Dendritic cell treated with granulocyte-macrophage colony-stimulating factor and Interleukin-4, amounts not matched to agents 40 ng/mL and 50 ng/mL, for 4 days (primary cell): Measurements from ENCODE around the gene IGSF9.
"Not testable (repeated sequence)": the region's sequence is repeated elsewhere in the genome, so short reads cannot be mapped to it uniquely, and the experiment has no call there.

Experiments used
- H3K27ac Mint-ChIP-seq: one replicate; pipeline ENCODE4 v1.8.0; 2022; ENCODE audit warnings: mild to moderate bottlenecking, mixed read lengths
- H3K27me3 Mint-ChIP-seq: one replicate; pipeline ENCODE4 v1.8.0; 2022; ENCODE audit warnings: mild to moderate bottlenecking, mixed read lengths
- H3K36me3 Mint-ChIP-seq: one replicate; pipeline ENCODE4 v1.8.0; 2022; ENCODE audit warnings: low read depth, mixed read lengths
- H3K4me1 Mint-ChIP-seq: one replicate; pipeline ENCODE4 v1.8.0; 2022; ENCODE audit warnings: low read depth, mixed read lengths
- H3K4me3 Mint-ChIP-seq: one replicate; pipeline ENCODE4 v1.8.0; 2022; ENCODE audit warnings: mild to moderate bottlenecking, moderate library complexity, mixed read lengths
- H3K9me3 Mint-ChIP-seq: one replicate; pipeline ENCODE4 v1.8.0; 2022; ENCODE audit warnings: mixed read lengths
- intact Hi-C: fragments of 100-400 bp; cut with micrococcal nuclease; formaldehyde crosslinking; loops from one replicate; pipeline ENCODE4 v1.15.0; 2022

IGSF9 gene

DNA sequence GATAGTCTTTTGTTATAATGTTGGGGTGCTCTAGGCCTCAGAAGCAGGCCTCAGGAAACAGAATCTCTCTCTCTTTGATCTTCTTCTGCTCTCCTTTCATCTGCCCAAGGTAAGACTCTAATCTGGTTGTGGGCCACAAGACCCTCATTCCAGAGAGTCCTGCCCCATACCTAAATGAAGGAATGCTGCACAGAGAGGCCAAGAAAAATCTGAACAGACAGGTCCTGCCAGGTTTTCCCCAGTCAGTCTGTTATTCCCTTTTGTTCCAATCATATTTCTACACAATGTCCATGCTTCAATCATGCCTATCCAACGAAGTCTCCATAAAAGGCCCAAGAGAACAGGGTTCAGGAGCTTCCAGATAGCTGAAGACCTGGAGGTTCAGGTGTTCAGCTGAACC is 38.5 kb downstream of the IGSF9 start:
- intact Hi-C loops = no loop called here
- Mint-ChIP-seq H3K27me3 (no peaks in the 10 kb centered on the region), H3K4me1 (peaks cover 21% of the 10 kb centered on the region), H3K36me3 (no peaks in the 10 kb centered on the region), H3K27ac (peak overlapping the region; percentile 13), H3K9me3 (no peaks in the 10 kb centered on the region), H3K4me3 (no peak overlapping the region)

DNA sequence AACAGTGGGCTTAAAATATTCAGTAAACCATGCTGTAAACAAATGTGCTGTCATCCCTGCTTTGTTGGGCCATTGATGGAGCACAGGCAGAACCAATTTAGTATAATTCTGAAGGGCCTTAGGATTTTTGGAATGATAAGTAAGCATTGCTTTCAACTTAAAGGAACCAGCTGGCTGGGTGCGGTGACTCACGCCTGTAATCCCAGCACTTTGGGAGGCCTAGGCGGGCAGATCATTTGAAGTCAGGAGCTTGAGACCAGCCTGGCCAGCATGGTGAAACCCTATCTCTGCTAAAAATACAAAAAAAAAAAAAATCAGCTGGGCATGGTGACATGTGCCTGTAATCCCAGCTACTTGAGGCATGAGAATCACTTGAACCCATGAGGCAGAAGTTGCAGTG is 41.4 kb downstream of the IGSF9 start:
- intact Hi-C loops, H3K36me3 Mint-ChIP-seq: not testable (repeated sequence)

DNA sequence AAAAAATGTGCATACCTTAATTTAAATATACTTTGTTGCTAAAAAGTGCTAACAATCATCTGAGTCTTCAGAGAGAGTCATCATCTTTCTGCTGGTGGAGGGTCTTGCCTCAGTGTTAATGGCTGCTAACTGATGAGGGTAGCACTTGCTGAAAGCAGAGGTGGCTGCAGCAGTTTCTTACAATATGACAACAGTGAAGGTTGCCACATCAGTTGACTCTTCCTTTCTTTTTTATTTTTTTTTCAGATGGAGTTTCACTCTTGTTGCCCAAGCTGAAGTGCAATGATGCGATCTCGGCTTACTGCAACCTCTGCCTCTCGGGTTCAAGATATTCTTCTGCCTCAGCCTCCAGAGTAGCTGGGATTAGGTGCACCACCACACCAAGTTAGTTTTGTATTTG is 42.9 kb downstream of the IGSF9 start:
- H3K4me1 Mint-ChIP-seq = peaks cover 39% of the 10 kb centered on the region
- no peaks in the 10 kb centered on the region for H3K36me3 Mint-ChIP-seq
- H3K4me3 Mint-ChIP-seq = no peak overlapping the region
- intact Hi-C loops = no loop called here
- peaks cover 18% of the 10 kb centered on the region for H3K27me3 Mint-ChIP-seq
- no peak overlapping the region for H3K27ac Mint-ChIP-seq
- no peaks in the 10 kb centered on the region for H3K9me3 Mint-ChIP-seq

More for the DNA sequence above, 41.4 kb downstream of the IGSF9 start:
- peaks cover 18% of the 10 kb centered on the region for H3K27me3 Mint-ChIP-seq
- not testable (repeated sequence) for H3K4me3 Mint-ChIP-seq, H3K9me3 Mint-ChIP-seq, H3K27ac Mint-ChIP-seq
- peaks cover 28% of the 10 kb centered on the region for H3K4me1 Mint-ChIP-seq

DNA sequence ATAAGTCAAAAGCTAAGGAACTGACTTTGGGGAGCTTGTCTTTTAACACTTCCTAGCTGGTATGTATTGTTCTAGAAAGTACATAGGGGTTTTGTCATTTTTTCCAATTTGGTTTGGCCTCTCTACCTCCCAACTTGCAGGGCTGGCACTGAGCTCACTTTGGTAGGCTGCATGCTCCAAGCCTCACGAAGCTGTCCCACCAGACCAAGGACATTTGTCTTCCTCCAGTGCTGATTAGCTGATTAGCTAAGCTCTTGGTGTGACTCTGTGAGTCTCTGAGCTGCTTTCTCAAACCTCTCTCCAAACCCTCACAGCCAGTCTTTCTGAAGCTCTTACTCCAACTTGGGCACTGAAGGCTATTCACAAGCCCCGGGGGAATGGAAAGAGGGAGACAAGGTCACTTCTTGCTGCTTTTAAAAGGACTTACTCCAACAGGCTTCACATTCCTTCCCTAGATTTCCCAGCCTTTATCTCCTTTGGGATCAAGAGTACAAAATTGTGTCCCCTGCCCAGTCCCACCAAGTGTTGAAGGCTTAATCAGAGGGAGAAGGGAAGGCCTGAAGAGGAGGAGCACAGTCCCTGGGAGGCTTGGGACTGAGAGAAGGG is 44.6 kb downstream of the IGSF9 start:
- Mint-ChIP-seq H3K4me3 (no peak overlapping the region), H3K4me1 (peaks cover 50% of the 10 kb centered on the region), H3K27me3 (peaks cover 18% of the 10 kb centered on the region), H3K9me3 (no peaks in the 10 kb centered on the region), H3K36me3 (no peaks in the 10 kb centered on the region), H3K27ac (peak overlapping the region; percentile 83)
- intact Hi-C loops = no loop called here

DNA sequence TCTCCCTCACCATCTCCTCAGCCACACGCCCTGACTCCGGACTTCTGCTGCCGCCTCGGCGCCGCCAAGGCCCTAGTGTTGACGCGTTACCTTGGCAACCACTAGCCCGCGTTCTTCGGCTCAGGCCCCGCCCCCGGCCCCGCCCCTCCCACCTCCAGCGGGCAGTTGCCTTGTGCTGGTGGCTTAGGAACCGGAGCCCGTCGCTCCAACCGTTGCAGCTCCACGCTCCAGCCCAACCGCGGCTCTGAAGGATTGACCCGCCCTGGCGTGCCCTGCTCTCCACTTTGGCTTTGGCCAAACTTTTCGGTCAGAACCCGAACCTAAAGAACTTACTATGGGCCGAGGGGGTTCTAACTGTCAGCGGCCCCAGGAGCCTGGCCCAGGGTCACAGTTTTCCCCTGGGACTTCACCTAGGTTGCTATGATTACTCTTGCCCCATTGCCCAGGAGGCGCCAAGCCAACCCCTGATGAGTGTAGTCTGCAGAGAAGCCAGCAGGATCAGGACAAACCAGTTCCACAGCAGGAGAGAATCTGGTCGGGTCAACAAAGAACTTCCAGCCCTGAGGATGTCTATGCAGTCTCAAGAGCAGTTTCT is 45.2 kb downstream of the IGSF9 start, which contains the start of gene CFAP45:
Gene CFAP45 (minus strand): TSS at position 80 of the 595 bp plus-strand sequence. CDS start 67 bp downstream, at position 13.
- Mint-ChIP-seq H3K27me3 (peaks cover 18% of the 10 kb centered on the region), H3K4me1 (peaks cover 56% of the 10 kb centered on the region), H3K4me3 (peak within 1 kb of the TSS; percentile 41), H3K36me3 (no peaks in the 10 kb centered on the region), H3K9me3 (no peaks in the 10 kb centered on the region), H3K27ac (peak within 1 kb of the TSS; percentile 83)
- intact Hi-C loops = no loop called here

DNA sequence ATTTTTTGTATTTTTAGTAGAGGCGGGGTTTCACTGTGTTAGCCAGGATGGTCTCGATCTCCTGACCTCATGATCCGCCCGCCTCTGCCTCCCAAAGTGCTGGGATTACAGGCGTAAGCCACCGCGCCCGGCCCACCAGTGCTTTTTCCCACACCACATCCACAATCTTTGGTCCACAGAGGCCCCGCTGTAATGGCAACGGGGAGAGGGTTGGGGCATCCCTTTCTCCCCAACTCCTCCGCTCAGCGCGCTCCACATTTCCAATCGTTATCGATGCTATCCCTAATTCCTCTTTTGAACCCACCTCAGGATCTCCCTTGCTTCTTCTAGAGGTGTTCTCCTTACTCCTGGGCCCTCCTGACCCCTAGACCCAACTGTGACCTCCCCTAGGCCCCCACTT is 45.8 kb downstream of the IGSF9 start:
- H3K9me3 Mint-ChIP-seq, H3K36me3 Mint-ChIP-seq: not testable (repeated sequence)
- H3K4me3 Mint-ChIP-seq = peak overlapping the region; percentile 41
- peaks cover 58% of the 10 kb centered on the region for H3K4me1 Mint-ChIP-seq
- intact Hi-C loops = loop anchor here (2.0 to 10.0 kb wide), 2 partner anchors 23 to 735 kb away; no protein-coding TSS in a partner anchor
- peak overlapping the region; percentile 83 for H3K27ac Mint-ChIP-seq
- H3K27me3 Mint-ChIP-seq = peaks cover 18% of the 10 kb centered on the region

DNA sequence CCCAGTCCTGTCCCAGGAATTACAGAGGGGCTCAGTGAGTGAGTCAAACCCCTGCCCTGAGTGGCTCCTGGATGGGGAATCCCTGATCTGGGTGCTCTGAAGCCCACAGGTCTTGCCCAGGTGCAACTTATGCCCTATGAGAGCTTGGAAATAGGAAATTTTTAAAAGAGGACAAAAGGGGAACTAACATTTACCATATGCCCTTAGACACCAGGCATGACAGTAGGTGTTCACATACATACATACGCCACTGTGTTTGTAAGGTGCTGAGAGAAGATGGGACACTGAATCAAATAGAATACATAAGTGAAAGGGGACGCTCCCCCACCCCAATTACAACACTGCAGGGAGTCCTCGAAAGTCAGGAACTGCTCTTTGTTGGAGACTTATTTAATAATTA is 46.9 kb downstream of the IGSF9 start:
- Mint-ChIP-seq H3K27me3 (peaks cover 18% of the 10 kb centered on the region), H3K4me3 (no peak overlapping the region), H3K36me3 (no peaks in the 10 kb centered on the region), H3K27ac (peak overlapping the region; percentile 58), H3K9me3 (no peaks in the 10 kb centered on the region), H3K4me1 (peaks cover 58% of the 10 kb centered on the region)
- intact Hi-C loops = loop anchor here (2.0 to 10.0 kb wide), 2 partner anchors 24 to 734 kb away; no protein-coding TSS in a partner anchor

DNA sequence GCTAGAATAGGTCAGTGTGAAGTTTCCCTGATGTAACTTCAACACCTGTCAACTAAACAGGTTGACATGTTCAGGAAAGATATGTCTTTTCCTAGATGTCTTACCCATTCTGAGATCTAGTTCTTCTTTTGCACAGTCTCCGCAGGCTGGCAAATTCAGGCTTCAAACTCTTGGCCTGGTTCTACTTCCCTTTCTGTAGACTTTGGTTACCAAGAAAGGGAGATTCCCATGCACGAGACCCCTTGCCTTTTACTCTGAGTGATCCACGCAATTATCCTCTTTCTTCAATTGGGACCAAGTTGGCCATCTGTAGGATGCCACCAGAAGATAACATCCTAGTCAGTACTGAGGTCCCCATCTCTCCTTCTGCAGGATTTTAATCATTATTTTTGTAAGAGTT is 47.5 kb downstream of the IGSF9 start:
- Mint-ChIP-seq H3K27me3 (peaks cover 18% of the 10 kb centered on the region), H3K27ac (peak overlapping the region; percentile 58), H3K9me3 (no peaks in the 10 kb centered on the region), H3K4me1 (peaks cover 58% of the 10 kb centered on the region), H3K36me3 (no peaks in the 10 kb centered on the region), H3K4me3 (no peak overlapping the region)
- intact Hi-C loops = loop anchor here (2.0 to 10.0 kb wide), 2 partner anchors 25 to 733 kb away; no protein-coding TSS in a partner anchor

DNA sequence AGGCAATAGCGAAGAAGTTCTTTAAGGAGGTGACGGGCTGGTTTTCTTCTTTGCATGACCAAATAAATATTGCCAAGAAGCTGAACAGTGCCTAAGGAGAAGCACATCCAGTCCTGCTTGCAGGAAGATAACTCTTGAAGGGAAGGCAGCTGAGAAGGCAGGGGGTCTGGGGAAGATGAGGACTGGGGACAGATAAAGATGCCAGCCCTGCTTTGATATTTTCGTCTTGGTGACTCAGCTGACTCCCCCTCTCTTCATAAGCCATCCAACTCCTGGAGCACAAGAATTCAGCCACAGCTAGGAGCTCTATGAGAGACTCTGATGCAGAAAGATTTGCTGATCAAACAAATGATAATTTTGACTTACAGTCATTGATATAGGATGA is 48.9 kb downstream of the IGSF9 start:
- Mint-ChIP-seq H3K4me1 (peaks cover 57% of the 10 kb centered on the region), H3K27ac (peak overlapping the region; percentile 77), H3K27me3 (peaks cover 16% of the 10 kb centered on the region), H3K9me3 (no peaks in the 10 kb centered on the region), H3K36me3 (no peaks in the 10 kb centered on the region), H3K4me3 (no peak overlapping the region)
- intact Hi-C loops = loop anchor here (10.0 kb wide), 1 partner anchor 732 kb away; no protein-coding TSS in a partner anchor

DNA sequence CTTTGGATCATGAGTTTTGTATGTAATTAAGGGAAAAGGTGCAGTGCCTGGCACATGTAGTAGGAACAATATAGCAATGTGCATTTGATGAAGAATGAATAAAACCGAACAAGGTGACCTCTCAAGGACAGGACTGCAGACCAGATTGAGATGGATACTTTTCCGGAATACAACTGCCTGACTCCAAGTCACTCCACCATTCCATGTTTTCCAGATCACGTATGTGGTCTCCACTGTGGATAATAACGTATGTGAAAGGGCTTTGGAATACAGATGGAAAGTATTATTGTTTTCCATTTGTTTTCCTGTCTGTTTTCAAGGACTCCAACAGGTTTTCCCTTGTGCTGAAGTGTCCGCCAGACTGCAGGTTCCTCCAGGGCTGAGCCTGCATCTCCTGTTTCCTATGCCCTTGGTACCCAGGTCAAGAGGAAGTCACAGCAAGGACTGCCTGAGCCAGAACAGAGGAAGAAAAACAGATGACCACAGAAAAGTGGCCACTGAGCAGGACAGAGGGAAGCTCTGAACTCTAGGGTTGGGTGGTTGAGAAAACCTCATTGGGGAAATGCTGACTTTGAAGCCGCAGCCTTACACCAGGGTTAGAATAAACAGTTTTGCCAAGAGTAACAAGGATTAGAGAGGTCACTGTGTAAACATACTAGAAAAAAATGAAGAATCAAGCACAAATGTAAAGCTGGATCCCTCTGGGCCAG is 49.4 kb downstream of the IGSF9 start:
- intact Hi-C loops = loop anchor here (10.0 kb wide), 1 partner anchor 731 kb away; no protein-coding TSS in a partner anchor
- peaks cover 10% of the 10 kb centered on the region for H3K27me3 Mint-ChIP-seq
- peak overlapping the region; percentile 77 for H3K27ac Mint-ChIP-seq
- H3K4me1 Mint-ChIP-seq = peaks cover 55% of the 10 kb centered on the region
- H3K4me3 Mint-ChIP-seq = no peak overlapping the region
- H3K9me3 Mint-ChIP-seq = no peaks in the 10 kb centered on the region
- H3K36me3 Mint-ChIP-seq = no peaks in the 10 kb centered on the region

DNA sequence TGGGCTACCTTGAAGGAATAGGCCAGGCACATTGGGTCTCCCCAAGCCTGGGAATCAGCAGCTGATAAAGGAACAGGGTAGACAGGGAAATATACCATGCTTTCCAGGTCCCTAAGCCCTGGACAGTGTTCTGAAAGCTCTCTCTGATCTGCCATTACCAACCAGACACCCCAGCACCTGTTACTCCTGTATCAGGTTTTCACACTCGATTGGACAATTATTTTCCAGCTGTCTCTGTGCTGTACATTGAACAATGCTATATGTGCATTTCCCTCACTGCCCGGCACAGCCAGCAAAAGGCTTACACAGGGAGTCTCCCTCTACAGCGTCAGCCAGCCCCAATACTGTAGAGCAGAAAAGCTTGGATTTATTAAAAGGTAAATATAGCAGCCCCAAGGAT is 50.1 kb downstream of the IGSF9 start:
- intact Hi-C loops = loop anchor here (10.0 kb wide), 1 partner anchor 730 kb away; no protein-coding TSS in a partner anchor
- H3K4me1 Mint-ChIP-seq = peaks cover 50% of the 10 kb centered on the region
- no peak overlapping the region for H3K4me3 Mint-ChIP-seq
- peaks cover 5% of the 10 kb centered on the region for H3K27me3 Mint-ChIP-seq
- no peaks in the 10 kb centered on the region for H3K9me3 Mint-ChIP-seq
- H3K36me3 Mint-ChIP-seq = no peaks in the 10 kb centered on the region
- H3K27ac Mint-ChIP-seq = no peak overlapping the region

DNA sequence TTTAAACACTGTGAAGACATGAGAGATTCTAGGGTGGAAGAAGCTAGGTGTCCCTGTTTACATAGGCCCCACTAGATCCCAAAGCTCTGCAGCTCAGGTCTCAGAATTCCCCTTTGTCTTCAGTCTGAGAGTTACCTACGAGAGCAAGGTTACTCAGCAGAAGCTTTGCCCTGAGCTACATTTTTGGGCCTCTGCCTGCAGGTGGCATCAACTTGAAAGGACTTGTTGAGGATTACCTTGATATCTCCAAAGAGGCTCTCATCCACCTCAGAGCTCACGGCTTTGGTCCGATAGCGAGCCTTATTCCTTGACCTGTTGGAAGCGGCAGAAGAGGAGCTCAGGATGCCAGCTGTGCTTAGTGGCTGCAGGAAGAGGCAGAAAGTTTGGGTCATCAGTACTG is 52.5 kb downstream of the IGSF9 start:
- intact Hi-C loops = loop anchor here (2.0 to 10.0 kb wide), 4 partner anchors 44 to 728 kb away; partner anchors contain the start of gene DUSP23
- Mint-ChIP-seq H3K36me3 (no peaks in the 10 kb centered on the region), H3K27ac (peak overlapping the region; percentile 11), H3K27me3 (no peaks in the 10 kb centered on the region), H3K4me3 (no peak overlapping the region), H3K4me1 (peaks cover 51% of the 10 kb centered on the region), H3K9me3 (no peaks in the 10 kb centered on the region)

DNA sequence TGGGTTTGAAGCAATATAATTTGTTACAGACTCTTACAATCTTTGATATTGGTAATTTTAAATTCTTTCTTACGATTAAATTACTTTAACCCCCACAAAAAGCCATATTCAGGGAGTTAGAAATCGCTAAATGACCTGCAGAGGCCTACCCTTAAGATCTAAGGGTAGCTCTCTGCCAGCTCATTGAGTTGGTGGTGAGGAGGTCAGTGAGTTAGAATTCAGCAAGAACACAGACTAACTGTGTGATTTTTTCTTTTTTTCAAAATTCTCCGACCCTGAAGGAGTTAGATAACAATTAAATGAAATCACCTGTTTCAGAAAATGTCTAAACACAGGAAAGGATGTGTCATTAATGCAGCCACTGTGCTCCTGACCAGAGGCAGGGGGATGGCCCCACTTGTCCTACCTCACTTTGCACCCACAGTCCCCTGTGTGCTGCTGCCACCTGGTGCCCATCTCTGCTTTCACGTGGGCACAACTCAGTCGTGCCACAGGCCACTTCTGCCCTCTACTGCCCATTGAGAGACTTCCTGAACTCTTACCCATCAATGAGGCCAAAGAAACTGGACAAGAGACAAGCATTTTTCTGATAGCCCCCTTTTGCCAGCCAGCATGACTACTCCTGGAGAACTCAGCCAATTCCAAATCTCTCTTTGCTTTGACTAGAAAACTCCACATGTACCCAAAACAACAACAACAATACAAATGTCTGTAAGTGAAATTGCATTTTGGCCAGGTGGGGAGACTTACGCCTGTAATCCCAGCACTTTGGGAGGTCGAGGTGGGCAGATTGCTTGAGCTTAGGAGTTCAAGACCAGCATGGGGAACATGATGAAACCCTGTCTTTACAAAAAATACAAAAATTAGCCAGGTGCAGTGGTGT is 53.9 kb downstream of the IGSF9 start:
- intact Hi-C loops = loop anchor here (1.0 to 10.0 kb wide), 5 partner anchors 46 to 727 kb away; partner anchors contain the start of gene DUSP23
- peaks cover 59% of the 10 kb centered on the region for H3K4me1 Mint-ChIP-seq
- no peaks in the 10 kb centered on the region for H3K9me3 Mint-ChIP-seq
- H3K36me3 Mint-ChIP-seq = no peaks in the 10 kb centered on the region
- no peak overlapping the region for H3K4me3 Mint-ChIP-seq
- H3K27ac Mint-ChIP-seq = no peak overlapping the region
- H3K27me3 Mint-ChIP-seq = no peaks in the 10 kb centered on the region
